Left ventricle myocardium inferior (tissue), 1 donor: ENCODE results near the gene PODN. TPM values are rescaled to one million over a fixed set of nuclear protein-coding genes. Genes with fewer than 3 reads are reported as not detected.

Experiments used
- DNase-seq: peaks from one replicate; pipeline ENCODE4 v3.0.0-alpha.2; 2020
- H3K27ac ChIP-seq: fragments of 200-600 bp; replicated peaks from 2 replicates; pipeline ENCODE4 v1.8.0; 2021
- H3K27me3 ChIP-seq: fragments of 200-600 bp; 2 replicates; pipeline ENCODE4 v1.8.0; 2021; ENCODE audit warnings: low read depth
- H3K36me3 ChIP-seq: fragments of 200-600 bp; 2 replicates; pipeline ENCODE4 v1.8.0; 2021
- H3K4me1 ChIP-seq: fragments of 200-600 bp; 2 replicates; pipeline ENCODE4 v1.8.0; 2021
- H3K4me3 ChIP-seq: fragments of 200-600 bp; 2 replicates; pipeline ENCODE4 v1.8.0; 2021; ENCODE audit warnings: mild to moderate bottlenecking, moderate library complexity
- H3K9me3 ChIP-seq: fragments of 200-600 bp; replicated peaks from 2 replicates; pipeline ENCODE4 v1.8.0; 2021
- intact Hi-C: fragments of 100-400 bp; cut with micrococcal nuclease; formaldehyde crosslinking; loops from one replicate; pipeline ENCODE4 v1.11.0; 2022
- total RNA-seq: library from RNA; stranded (reverse); fragmentation: NEBNext Ultra II Directional; extraction: Animal tissue kit (Norgen Biotek cat#: 25700); gene quantifications from one replicate; pipeline ENCODE4 v1.2.1, GENCODE V29; 2021
- TF ChIP-seq, protein P1 (sequence below): fragments of 200-600 bp; IDR thresholded peaks from 2 replicates; pipeline ENCODE4 v1.8.0; 2021; ENCODE audit warnings: antibody characterized with exemption, mild to moderate bottlenecking, borderline replicate concordance
- donor health status: DM: no; HTN: yes; CAD: no; lungs with severe emphysema.

PODN gene
- total RNA-seq, 1 donor from 2014 or later = 22.9 TPM

DNA sequence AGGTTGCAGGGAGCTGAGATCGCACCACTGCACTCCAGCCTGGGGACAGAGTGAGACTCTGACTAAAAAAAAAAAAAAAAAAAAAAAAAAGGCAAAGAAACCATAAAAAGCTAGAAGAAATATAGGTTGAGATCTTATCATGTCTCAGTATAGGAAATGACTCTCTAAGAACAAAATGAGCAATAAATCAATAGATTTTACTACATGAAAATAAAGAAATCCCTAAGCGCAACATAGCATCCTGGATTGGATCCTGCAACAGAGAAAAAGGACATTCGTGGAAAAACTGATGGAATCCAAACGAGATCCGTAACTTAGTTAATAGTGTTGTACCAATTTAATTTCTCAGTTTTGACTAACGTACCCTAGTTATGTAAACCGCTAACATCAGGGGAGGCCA lies 45.1 kb downstream of the PODN start:
- H3K4me3 ChIP-seq = no peak overlapping the region
- no peaks in the 10 kb centered on the region for H3K36me3 ChIP-seq
- no peaks in the 10 kb centered on the region for H3K27me3 ChIP-seq
- TF ChIP-seq, protein P1, sequence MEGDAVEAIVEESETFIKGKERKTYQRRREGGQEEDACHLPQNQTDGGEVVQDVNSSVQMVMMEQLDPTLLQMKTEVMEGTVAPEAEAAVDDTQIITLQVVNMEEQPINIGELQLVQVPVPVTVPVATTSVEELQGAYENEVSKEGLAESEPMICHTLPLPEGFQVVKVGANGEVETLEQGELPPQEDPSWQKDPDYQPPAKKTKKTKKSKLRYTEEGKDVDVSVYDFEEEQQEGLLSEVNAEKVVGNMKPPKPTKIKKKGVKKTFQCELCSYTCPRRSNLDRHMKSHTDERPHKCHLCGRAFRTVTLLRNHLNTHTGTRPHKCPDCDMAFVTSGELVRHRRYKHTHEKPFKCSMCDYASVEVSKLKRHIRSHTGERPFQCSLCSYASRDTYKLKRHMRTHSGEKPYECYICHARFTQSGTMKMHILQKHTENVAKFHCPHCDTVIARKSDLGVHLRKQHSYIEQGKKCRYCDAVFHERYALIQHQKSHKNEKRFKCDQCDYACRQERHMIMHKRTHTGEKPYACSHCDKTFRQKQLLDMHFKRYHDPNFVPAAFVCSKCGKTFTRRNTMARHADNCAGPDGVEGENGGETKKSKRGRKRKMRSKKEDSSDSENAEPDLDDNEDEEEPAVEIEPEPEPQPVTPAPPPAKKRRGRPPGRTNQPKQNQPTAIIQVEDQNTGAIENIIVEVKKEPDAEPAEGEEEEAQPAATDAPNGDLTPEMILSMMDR = no peak
- H3K9me3 ChIP-seq = peaks cover 3% of the 10 kb centered on the region
- H3K27ac ChIP-seq = no peak overlapping the region
- DNase-seq = no peak
- H3K4me1 ChIP-seq = peaks cover 16% of the 10 kb centered on the region
- intact Hi-C loops = no loop called here

DNA sequence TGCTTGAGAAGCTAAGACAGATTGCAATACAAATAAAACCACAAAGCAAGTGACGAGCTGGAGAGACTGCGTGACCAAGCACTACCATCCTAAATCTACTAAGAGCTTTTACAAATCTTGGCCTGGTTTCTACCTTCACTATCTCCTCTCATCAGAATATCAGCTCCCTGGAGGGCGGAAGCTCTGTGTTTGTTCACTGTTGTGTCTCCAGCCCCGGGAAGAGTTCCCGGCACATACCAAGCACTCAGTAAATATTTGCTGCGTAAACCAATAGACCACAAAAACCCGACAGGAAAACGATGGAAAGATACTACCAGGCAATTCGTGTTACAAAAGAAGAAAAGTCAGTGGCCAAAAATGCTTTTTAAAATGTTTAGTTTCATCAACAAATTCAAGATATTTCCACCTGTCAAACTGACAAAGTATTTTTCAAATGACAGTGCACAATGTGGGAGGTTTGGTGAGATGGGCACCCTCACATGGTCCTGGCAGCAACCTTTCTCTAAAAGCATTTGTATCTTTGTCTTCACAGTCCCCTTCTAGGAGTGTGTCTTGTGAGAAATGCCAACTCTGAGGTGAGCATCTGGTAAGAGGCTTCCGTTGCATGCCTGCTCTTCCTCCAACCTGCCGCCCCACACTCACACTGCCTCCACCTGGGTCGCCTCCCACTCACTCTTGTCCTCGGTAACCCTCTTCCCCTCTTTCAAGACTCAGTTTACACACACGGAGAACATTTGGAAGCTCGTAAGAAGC lies 45.7 kb downstream of the PODN start:
- peaks cover 9% of the 10 kb centered on the region for H3K9me3 ChIP-seq
- intact Hi-C loops = no loop called here
- no peaks in the 10 kb centered on the region for H3K27me3 ChIP-seq
- H3K4me1 ChIP-seq = peaks cover 16% of the 10 kb centered on the region
- no peak overlapping the region for H3K4me3 ChIP-seq
- TF ChIP-seq, protein P1 = no peak
- no peaks in the 10 kb centered on the region for H3K36me3 ChIP-seq
- H3K27ac ChIP-seq = no peak overlapping the region
- no peak for DNase-seq

DNA sequence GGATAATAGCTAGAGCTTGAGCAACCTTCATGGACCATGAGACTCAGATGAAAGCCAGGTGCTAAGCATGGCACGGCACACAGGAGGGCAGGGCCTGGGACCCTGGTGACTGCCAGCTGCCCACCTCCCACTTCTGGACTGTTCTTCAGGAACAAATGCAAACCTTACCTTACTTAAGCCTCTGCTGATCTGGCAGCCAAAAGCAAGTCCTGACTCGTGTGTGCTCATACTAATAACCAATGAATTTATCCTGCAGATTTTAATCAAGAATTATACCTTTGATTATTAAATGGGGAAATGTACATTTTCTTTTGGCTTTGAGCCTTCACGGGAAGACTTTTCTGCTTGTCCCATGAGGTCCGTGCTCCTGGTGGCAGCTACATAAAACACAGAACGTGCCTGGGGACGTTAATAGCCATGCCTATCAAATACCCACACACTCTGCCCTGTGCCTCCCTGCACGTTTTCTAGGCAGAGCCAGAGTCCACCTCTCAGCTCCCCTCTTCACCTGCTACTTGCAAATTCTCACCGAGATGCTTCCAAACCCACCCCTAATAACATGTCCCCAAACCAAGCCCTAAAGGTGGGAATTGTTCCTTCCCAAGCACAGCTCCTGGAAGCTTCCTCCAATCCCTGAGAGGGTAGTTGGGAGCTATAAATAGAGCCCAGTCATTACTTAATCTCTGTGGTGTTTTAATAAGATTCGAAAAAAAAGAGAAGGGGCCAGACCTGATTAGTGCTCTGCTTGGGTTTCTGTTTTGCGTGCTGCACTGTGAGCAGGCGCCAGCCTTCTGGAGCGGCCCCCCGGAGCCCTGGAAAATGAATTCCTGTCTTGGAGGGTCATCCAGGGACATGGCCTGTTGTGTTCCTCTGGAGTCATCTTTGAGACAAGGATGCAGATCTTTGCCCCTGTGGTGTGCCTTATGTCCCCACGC lies 46.9 kb downstream of the PODN start:
- H3K4me1 ChIP-seq = peaks cover 16% of the 10 kb centered on the region

DNA sequence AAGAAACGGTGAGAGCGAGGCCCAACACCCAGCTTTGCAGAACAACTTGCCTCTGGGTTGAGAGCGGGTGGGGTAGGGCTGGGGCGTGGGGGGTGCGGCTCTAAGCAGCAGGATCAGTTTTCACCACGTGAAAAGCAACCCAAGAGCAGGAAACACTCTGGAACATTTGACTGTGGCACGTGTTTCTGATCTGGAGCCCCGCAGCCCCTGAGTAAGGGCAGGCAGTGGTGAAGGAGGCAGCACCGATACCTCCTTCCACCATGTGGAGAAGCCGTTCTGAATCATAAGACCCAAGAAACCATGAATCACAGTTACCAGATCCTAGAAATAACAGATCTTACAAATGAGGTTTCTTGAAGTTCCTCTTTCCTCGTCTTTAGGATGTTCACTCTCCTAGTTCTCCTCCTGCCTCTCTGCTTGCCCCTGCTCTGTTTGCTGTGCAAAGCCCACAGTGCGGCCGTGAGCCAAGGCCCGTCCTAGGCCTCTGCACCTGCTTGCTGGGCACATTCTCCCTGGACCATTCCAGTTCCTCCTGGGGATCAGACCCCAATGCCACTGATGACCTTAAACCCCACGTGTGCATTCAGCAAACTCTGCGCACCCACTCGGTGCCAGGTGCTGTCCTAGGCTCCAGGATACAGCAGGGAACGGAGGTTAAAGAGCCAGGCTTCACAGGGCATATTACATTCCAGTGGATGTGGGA lies 48.5 kb downstream of the PODN start:
- Histone ChIP-seq H3K27me3 (no peaks in the 10 kb centered on the region), H3K4me3 (no peak overlapping the region), H3K36me3 (no peaks in the 10 kb centered on the region), H3K4me1 (peaks cover 16% of the 10 kb centered on the region), H3K9me3 (peaks cover 9% of the 10 kb centered on the region), H3K27ac (no peak overlapping the region)
- intact Hi-C loops = no loop called here
- TF ChIP-seq, protein P1 = no peak
- no peak for DNase-seq

More for the DNA sequence above, 46.9 kb downstream of the PODN start:
- TF ChIP-seq, protein P1 = no peak
- no peaks in the 10 kb centered on the region for H3K36me3 ChIP-seq
- no peak overlapping the region for H3K4me3 ChIP-seq
- no peak for DNase-seq
- intact Hi-C loops = no loop called here
- H3K27ac ChIP-seq = no peak overlapping the region
- H3K27me3 ChIP-seq = no peaks in the 10 kb centered on the region
- peaks cover 9% of the 10 kb centered on the region for H3K9me3 ChIP-seq

DNA sequence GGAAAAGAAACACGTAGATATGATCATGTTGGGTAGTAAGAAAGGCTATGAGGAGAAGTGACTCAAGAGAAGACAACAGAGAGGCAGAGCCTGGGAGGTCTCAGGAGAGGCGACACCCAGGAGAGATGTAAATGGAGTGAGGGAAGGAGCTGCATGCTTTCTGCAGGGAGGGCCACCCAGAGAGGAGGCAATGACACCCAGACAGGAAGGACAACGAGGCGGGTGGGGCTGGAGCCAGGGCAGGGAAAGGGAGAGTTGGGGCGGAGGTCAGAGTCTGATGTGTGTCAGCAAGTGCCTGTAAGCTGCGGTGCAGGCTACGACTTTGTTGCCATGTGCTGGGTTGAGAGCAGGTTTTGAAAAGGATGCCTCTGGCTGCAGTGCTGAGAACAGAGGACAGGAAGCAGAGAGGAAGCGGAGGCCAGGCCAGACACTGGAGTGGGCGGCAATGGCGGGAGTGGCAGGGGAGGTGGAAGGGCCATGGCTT lies 49.1 kb downstream of the PODN start:
- TF ChIP-seq, protein P1 = no peak
- H3K4me1 ChIP-seq = peaks cover 16% of the 10 kb centered on the region
- no peak for DNase-seq
- no peaks in the 10 kb centered on the region for H3K36me3 ChIP-seq
- intact Hi-C loops = no loop called here
- no peak overlapping the region for H3K27ac ChIP-seq
- H3K27me3 ChIP-seq = no peaks in the 10 kb centered on the region
- peaks cover 9% of the 10 kb centered on the region for H3K9me3 ChIP-seq
- no peak overlapping the region for H3K4me3 ChIP-seq
